Natural killer cell (primary cell): Measurements from ENCODE around the gene KIAA1586. TPM values are rescaled to one million over a fixed set of nuclear protein-coding genes. Genes with fewer than 3 reads are reported as not detected.

ENCODE experiments used
- ATAC-seq, 3 donors: fragments of 150-1000 bp in 2 of 3; fragments of 200-7000 bp in 1 of 3; cut with Tn5 transposase; 1 replicate in 1 of 3; 2 replicates in 2 of 3; pipeline ENCODE4 v1.10.0; 2021; ENCODE audit warnings: mild to moderate bottlenecking in 2 of 3, moderate library complexity in 2 of 3
- DNase-seq, 2 donors: peaks; one replicate each; pipeline versions ENCODE4 v3.0.0 to v3.0.0-alpha.2; 2013 to 2021; ENCODE audit warnings: mixed read lengths in 1 of 2
- H3K27ac ChIP-seq: one replicate; pipeline ENCODE4 v1.5.1; 2013; ENCODE audit warnings: mild to moderate bottlenecking, low read length
- H3K27me3 ChIP-seq: one replicate; pipeline ENCODE4 v1.6.1; 2013; ENCODE audit warnings: low read length; ENCODE audit not compliant: control insufficient read depth, insufficient read depth
- H3K36me3 ChIP-seq: one replicate; pipeline ENCODE4 v1.6.1; 2013; ENCODE audit warnings: low read length; ENCODE audit not compliant: control insufficient read depth, insufficient read depth
- H3K4me1 ChIP-seq: one replicate; pipeline ENCODE4 v1.6.1; 2013; ENCODE audit warnings: low read length; ENCODE audit not compliant: control insufficient read depth, insufficient read depth
- H3K4me3 ChIP-seq: one replicate; pipeline ENCODE4 v1.5.1; 2013; ENCODE audit warnings: low read length
- H3K9me3 ChIP-seq: one replicate; pipeline ENCODE4 v1.6.1; 2013; ENCODE audit warnings: low read length; ENCODE audit not compliant: control insufficient read depth, insufficient read depth
- H3K27ac Mint-ChIP-seq, 2 donors: one replicate each; pipeline ENCODE4 v1.8.0; 2022; ENCODE audit warnings: mild to moderate bottlenecking in 2 of 2, mixed read lengths in 2 of 2, moderate library complexity in 1 of 2
- H3K27me3 Mint-ChIP-seq, 2 donors: one replicate each; pipeline ENCODE4 v1.8.0; 2022; ENCODE audit warnings: low read depth in 2 of 2, mixed read lengths in 2 of 2
- H3K36me3 Mint-ChIP-seq: one replicate; pipeline ENCODE4 v1.8.0; 2022; ENCODE audit warnings: mixed read lengths
- H3K4me1 Mint-ChIP-seq, 2 donors: one replicate each; pipeline ENCODE4 v1.8.0; 2022; ENCODE audit warnings: mixed read lengths in 2 of 2
- H3K4me3 Mint-ChIP-seq: one replicate; pipeline ENCODE4 v1.8.0; 2022; ENCODE audit warnings: mild to moderate bottlenecking, moderate library complexity, mixed read lengths
- H3K9me3 Mint-ChIP-seq, 2 donors: one replicate each; pipeline ENCODE4 v1.8.0; 2022; ENCODE audit warnings: mixed read lengths in 2 of 2
- WGBS: methylation state at CpG from one replicate; pipeline ENCODE4 v1.1.7; 2013; ENCODE audit warnings: missing lambda C conversion rate; ENCODE audit not compliant: insufficient coverage; 5-methylcytosine and 5-hydroxymethylcytosine counted together
- intact Hi-C: fragments of 100-400 bp; cut with micrococcal nuclease; formaldehyde crosslinking; loops from one replicate; pipeline ENCODE4 v1.14.2; 2022
- total RNA-seq, 4 donors: library from RNA; stranded (reverse); fragments of 120-200 nt in 1 of 4; gene quantifications; one replicate each; pipeline versions ENCODE4 v1.2.3 to v1.2.4, GENCODE V29; 2013 to 2022
- TF ChIP-seq, protein P1 (sequence below): fragments of 200-600 bp; IDR thresholded peaks from one replicate; pipeline ENCODE4 v1.8.0; 2022; ENCODE audit warnings: antibody characterized with exemption

Gene KIAA1586
- total RNA-seq, 3 donors from 2014 or later (not counting 1 experiment from before 2014, with no cell fraction given): 11.2 to 14.2 (median 12.3) TPM

DNA sequence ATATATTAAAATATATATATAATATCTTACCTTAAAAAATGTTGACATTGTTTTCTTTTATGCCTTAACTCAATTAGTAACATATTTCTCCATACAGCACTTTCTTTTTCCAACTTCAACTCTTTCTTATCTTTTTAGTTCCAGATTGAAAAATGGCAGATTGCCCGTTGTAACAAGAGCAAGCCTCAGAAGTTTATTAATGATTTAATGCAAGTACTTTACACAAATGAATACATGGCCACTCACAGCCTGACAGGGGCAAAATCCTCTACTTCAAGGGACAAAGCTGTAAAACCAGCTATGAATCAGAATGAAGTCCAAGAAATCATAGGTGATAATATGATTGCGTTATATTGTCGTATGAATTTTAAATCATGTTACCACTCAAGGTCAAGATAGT, 29.4 kb upstream of the KIAA1586 start:
- Mint-ChIP-seq H3K9me3 (no peaks in the 10 kb centered on the region), H3K4me1 (no peaks in the 10 kb centered on the region), H3K27ac (no peak overlapping the region), H3K27me3 (peaks cover 0 to 5% of the 10 kb centered on the region in 2 donors), H3K4me3 (no peak overlapping the region), H3K36me3 (no peaks in the 10 kb centered on the region)
- DNase-seq (no peak), ATAC-seq (no peak)
- H3K27me3 ChIP-seq: no peaks in the 10 kb centered on the region
- H3K4me3 ChIP-seq: no peak overlapping the region
- WGBS: 80% methylated on average over 3 of the region's 3 CpGs
- H3K4me1 ChIP-seq: no peaks in the 10 kb centered on the region
- TF ChIP-seq, protein P1, sequence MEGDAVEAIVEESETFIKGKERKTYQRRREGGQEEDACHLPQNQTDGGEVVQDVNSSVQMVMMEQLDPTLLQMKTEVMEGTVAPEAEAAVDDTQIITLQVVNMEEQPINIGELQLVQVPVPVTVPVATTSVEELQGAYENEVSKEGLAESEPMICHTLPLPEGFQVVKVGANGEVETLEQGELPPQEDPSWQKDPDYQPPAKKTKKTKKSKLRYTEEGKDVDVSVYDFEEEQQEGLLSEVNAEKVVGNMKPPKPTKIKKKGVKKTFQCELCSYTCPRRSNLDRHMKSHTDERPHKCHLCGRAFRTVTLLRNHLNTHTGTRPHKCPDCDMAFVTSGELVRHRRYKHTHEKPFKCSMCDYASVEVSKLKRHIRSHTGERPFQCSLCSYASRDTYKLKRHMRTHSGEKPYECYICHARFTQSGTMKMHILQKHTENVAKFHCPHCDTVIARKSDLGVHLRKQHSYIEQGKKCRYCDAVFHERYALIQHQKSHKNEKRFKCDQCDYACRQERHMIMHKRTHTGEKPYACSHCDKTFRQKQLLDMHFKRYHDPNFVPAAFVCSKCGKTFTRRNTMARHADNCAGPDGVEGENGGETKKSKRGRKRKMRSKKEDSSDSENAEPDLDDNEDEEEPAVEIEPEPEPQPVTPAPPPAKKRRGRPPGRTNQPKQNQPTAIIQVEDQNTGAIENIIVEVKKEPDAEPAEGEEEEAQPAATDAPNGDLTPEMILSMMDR: no peak
- intact Hi-C loops: no loop called here
- no peaks in the 10 kb centered on the region for H3K9me3 ChIP-seq
- H3K27ac ChIP-seq: no peak overlapping the region
- H3K36me3 ChIP-seq: no peaks in the 10 kb centered on the region

DNA sequence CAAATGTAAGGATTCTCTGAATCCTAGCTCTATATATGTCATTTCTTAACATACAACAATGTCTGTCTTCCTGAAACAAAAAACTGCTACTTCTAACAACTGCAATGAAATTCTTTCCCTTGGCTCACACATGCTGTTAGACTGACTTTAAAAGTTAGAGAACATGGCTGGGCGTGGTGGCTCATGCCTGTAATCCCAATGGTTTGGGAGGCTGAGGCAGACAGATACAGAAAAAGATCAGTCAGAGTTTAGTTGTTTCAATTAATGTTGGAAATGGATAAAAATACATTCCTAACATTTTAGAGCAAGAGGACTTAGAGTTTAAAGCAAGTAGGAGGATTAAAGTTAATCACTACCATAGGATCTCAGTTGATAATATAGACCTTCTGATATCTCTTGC, 28.7 kb upstream of the KIAA1586 start:
- Mint-ChIP-seq H3K27ac (no peak overlapping the region), H3K4me1 (no peaks in the 10 kb centered on the region), H3K36me3 (no peaks in the 10 kb centered on the region), H3K9me3 (no peaks in the 10 kb centered on the region), H3K27me3 (peaks cover 0 to 5% of the 10 kb centered on the region in 2 donors), H3K4me3 (no peak overlapping the region)
- no peak for ATAC-seq
- Histone ChIP-seq H3K4me1 (no peaks in the 10 kb centered on the region), H3K36me3 (no peaks in the 10 kb centered on the region), H3K9me3 (no peaks in the 10 kb centered on the region), H3K27me3 (no peaks in the 10 kb centered on the region), H3K4me3 (no peak overlapping the region), H3K27ac (no peak overlapping the region)
- TF ChIP-seq, protein P1: no peak
- WGBS: 80% methylated on average over 1 of the region's 1 CpG
- DNase-seq: no peak
- intact Hi-C loops: no loop called here

DNA sequence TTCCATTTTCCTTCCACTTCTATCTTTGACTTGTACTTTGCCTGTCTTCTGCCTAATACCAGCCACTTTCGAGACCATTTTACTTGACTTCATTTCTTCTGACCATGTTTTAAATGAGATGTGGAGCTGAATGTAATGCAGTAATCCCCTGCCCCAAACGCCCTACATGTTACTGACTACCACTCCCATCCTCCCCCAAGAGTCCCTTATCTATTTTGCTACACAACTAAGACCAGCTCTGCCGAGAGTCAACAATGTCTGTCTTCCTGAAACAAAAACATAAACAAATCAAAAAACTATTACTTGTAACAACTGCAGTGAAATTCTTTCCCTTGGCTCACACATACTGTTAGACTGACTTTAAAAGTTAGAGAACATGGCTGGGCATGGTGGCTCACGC, 27.1 kb upstream of the KIAA1586 start:
- peaks cover under 1 to 5% of the 10 kb centered on the region in 2 donors for H3K27me3 Mint-ChIP-seq
- H3K4me1 ChIP-seq: no peaks in the 10 kb centered on the region
- peaks cover 5% of the 10 kb centered on the region for H3K36me3 Mint-ChIP-seq
- no peak overlapping the region for H3K27ac ChIP-seq
- H3K27me3 ChIP-seq: no peaks in the 10 kb centered on the region
- no peaks in the 10 kb centered on the region for H3K9me3 ChIP-seq
- intact Hi-C loops: no loop called here
- H3K4me3 ChIP-seq: no peak overlapping the region
- H3K27ac Mint-ChIP-seq: no peak overlapping the region
- no peak overlapping the region for H3K4me3 Mint-ChIP-seq
- no peaks in the 10 kb centered on the region for H3K36me3 ChIP-seq
- ATAC-seq (no peak), DNase-seq (no peak)
- TF ChIP-seq, protein P1: no peak
- peaks cover under 1 to 3% of the 10 kb centered on the region in 2 donors for H3K9me3 Mint-ChIP-seq
- WGBS: 85% methylated on average over 3 of the region's 4 CpGs
- no peaks in the 10 kb centered on the region for H3K4me1 Mint-ChIP-seq

DNA sequence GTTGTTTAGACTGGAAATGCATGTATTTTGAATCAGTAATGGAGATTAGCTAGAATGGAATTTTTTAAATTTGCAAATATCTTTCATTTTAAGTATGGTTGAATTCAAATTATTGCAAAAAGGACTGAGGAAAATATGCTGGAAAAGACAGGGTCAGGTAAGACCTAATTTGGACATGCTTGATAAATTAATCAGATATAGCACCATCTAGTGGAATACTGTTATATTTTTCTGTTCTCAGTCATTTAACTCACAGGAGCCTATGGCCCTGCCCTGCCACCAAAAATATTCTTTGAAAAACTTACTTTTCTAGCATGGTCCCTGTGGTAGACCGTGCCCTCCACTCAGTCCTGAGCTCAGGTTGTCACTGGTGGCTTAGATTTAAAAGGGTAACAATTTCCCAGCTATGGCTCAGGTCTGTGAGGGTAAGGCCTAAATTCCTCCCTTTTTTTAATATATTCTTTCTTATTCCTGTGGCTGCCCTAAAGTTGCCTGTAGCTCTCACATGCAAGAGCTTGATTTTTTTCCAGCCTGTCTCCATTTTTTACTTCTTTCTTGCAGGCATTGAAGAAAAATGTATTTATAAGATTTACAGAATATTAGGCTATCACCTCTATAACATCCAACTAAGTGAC, 25.3 kb upstream of the KIAA1586 start:
- intact Hi-C loops: loop anchor here (1.0 kb wide), 1 partner anchor 117 kb away; no protein-coding TSS in a partner anchor
- H3K4me1 Mint-ChIP-seq: no peaks in the 10 kb centered on the region

More for the DNA sequence above, 25.3 kb upstream of the KIAA1586 start:
- peaks cover 3% of the 10 kb centered on the region for H3K9me3 ChIP-seq
- ATAC-seq (peak; percentile 55 to 67 (median 60)), DNase-seq (peak in 1 of 2 donors; percentile 35)
- H3K36me3 ChIP-seq: no peaks in the 10 kb centered on the region
- Mint-ChIP-seq H3K4me3 (no peak overlapping the region), H3K27me3 (peaks cover 7 to 17% of the 10 kb centered on the region in 2 donors), H3K36me3 (peaks cover 16% of the 10 kb centered on the region), H3K27ac (no peak overlapping the region), H3K9me3 (peaks cover 4 to 10% of the 10 kb centered on the region in 2 donors)
- no CpG with 5 or more reads among the region's 1 CpG for WGBS
- no peaks in the 10 kb centered on the region for H3K4me1 ChIP-seq
- H3K27ac ChIP-seq: no peak overlapping the region
- H3K4me3 ChIP-seq: no peak overlapping the region
- H3K27me3 ChIP-seq: no peaks in the 10 kb centered on the region
- TF ChIP-seq, protein P1: peak; percentile 64
